Stomach (tissue), 4 donors: Measurements from ENCODE around the gene UBE2M.
A peak's percentile ranks its signal among the peaks of the same experiment; 100 is the strongest.

Experiments used
- POLR2AphosphoS5 ChIP-seq, 3 donors: sonication (generic); formaldehyde crosslinking; IDR thresholded peaks; one replicate each; pipeline ENCODE4 v1.6.1; 2016; ENCODE audit warnings: antibody characterized with exemption in 3 of 3
- TF ChIP-seq, protein P1 (sequence below), 7 experiments: fragments of 450-650 bp in 4 of 7; fragments of 200-600 bp in 3 of 7; sonication (generic) in 3 of 7; IDR thresholded peaks; one replicate each; pipeline ENCODE4 v1.5.1; 2016 to 2019; ENCODE audit warnings: antibody characterized with exemption in 7 of 7, control low read depth in 2 of 7, mild to moderate bottlenecking in 1 of 7

GRCh38 chr19:58513694-58514563 is 44.5 kb downstream of the UBE2M start:
- TF ChIP-seq, protein P1, sequence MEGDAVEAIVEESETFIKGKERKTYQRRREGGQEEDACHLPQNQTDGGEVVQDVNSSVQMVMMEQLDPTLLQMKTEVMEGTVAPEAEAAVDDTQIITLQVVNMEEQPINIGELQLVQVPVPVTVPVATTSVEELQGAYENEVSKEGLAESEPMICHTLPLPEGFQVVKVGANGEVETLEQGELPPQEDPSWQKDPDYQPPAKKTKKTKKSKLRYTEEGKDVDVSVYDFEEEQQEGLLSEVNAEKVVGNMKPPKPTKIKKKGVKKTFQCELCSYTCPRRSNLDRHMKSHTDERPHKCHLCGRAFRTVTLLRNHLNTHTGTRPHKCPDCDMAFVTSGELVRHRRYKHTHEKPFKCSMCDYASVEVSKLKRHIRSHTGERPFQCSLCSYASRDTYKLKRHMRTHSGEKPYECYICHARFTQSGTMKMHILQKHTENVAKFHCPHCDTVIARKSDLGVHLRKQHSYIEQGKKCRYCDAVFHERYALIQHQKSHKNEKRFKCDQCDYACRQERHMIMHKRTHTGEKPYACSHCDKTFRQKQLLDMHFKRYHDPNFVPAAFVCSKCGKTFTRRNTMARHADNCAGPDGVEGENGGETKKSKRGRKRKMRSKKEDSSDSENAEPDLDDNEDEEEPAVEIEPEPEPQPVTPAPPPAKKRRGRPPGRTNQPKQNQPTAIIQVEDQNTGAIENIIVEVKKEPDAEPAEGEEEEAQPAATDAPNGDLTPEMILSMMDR (IDR thresholded peaks at IDR 0.05): peak in 5 of 7 experiments; percentile 58 to 95 (median 93)
- peak; percentile 74 to 94 (median 76) for TF ChIP-seq POLR2AphosphoS5 (IDR thresholded peaks at IDR 0.05)
